Right lobe of liver (tissue), 4 donors: ENCODE results near the gene C9orf152.

Experiments
- CTCF ChIP-seq, 4 donors: fragments of 200-600 bp in 3 of 4; fragments of 450-650 bp in 1 of 4; IDR thresholded peaks; one replicate each; pipeline versions ENCODE4 v1.5.1 to v1.8.0; 2016 to 2022; ENCODE audit warnings: antibody characterized with exemption in 4 of 4, mild to moderate bottlenecking in 2 of 4
- POLR2A ChIP-seq: fragments of 450-650 bp; IDR thresholded peaks from one replicate; pipeline ENCODE4 v1.6.1; 2017; ENCODE audit warnings: antibody characterized with exemption, mild to moderate bottlenecking
- donor health status: DM: no; HTN: no; CAD: no.
- donor health status: DM: no; HTN: no; CAD: no.
- donor health status: DM: no; HTN: yes; CAD: no.

- TF ChIP-seq CTCF (IDR thresholded peaks at IDR 0.05) (no peak), POLR2A (no peak)
Observed at GRCh38 chr9:110185806-110186205, 22.2 kb downstream of the C9orf152 start.
